Germinal center (tissue), 1 donor: ENCODE data around the gene SAC3D1.

Experiments
- DNase-seq: peaks from one replicate; pipeline ENCODE4 v3.0.0; 2012; ENCODE audit warnings: mixed read lengths, low spot score

The SAC3D1 gene

DNA sequence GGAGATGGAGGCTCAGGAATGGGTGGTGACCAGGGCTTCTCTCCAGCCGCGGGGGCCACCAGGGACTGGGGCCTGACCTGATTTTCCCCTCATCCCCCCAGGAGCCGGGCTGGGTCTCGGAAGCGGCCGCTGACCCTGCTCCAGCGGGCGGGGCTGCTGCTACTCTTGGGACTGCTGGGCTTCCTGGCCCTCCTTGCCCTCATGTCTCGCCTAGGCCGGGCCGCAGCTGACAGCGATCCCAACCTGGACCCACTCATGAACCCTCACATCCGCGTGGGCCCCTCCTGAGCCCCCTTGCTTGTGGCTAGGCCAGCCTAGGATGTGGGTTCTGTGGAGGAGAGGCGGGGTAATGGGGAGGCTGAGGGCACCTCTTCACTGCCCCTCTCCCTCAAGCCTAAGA is 46.8 kb downstream of the SAC3D1 start:
- DNase-seq: no peak

DNA sequence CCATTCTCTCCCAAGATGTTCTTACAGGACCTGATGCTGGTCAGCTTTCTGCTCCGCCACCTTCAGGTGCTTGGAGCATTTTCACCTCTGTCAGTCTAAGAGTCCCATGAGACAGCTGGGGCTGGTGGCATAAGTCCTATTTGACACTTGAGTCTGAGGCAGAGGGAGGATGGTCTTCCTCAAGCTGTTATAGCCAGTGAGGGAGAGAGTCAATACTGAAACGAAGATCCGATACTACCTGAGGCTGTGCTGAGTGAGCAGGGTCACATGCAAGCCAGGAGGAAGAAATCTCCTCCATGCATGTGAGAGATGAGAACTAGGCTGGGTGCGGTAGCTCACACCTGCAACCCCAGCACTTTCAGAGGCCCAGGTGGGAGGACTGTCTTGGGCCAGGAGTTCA is 48.6 kb downstream of the SAC3D1 start:
- DNase-seq: no peak

DNA sequence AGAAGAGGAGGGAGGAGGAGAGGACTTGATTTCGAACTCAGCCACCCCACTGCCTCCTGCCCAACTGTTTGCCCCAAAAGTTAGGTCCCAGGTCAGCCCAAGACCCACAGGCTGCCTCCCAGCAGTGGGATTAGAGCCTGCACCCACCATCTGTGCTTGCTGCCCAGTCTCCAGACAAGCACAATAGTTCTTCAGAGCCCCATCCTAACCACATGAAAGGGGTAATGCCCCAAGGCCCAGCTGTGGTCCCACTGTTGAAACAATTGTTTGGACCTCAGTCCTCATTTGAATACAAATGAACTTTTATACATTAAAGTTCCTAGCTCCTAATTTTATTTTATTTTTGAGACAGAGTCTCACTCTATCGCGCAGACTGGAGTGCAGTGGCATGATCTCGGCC is 49.6 kb downstream of the SAC3D1 start:
- DNase-seq: no peak
